Epithelial cell of proximal tubule (primary cell): ENCODE results near the gene CDK5RAP2. TPM values are rescaled to one million over a fixed set of nuclear protein-coding genes. Genes with fewer than 3 reads are reported as not detected.

Experiments used
- DNase-seq: peaks from one replicate; pipeline ENCODE4 v3.0.0-alpha.2; 2011; ENCODE audit warnings: low read depth
- H3K4me3 ChIP-seq: 2 replicates; pipeline ENCODE4 v1.5.1; 2011; ENCODE audit warnings: low read depth, mild to moderate bottlenecking, low read length
- CTCF ChIP-seq: conservative IDR thresholded peaks from 2 replicates; pipeline ENCODE4 v1.5.1; 2012; ENCODE audit warnings: low read depth, mild to moderate bottlenecking, low read length
- total RNA-seq: library from RNA; depleted of rRNA; stranded (reverse); fragments of >200 nt; gene quantifications from 2 replicates; pipeline ENCODE4 v1.2.3, GENCODE V29; 2015

CDK5RAP2 gene
- total RNA-seq, 1 donor from 2014 or later = 38.7 TPM

GRCh38 chr9:120587328-120587727 is 7.4 kb upstream of the CDK5RAP2 start:
- no peak for TF ChIP-seq CTCF
- DNase-seq = no peak
- H3K4me3 ChIP-seq = no peak overlapping the region

- DNase-seq = peak; percentile 44
- no peak for TF ChIP-seq CTCF
- H3K4me3 ChIP-seq = no peak overlapping the region
Observed at GRCh38 chr9:120583958-120584369, 4.0 kb upstream of the CDK5RAP2 start.

- no peak for DNase-seq
- TF ChIP-seq CTCF = no peak
Observed at GRCh38 chr9:120579139-120580050, 572 bp downstream of the CDK5RAP2 start.

GRCh38 chr9:120574473-120574872 is 5.5 kb downstream of the CDK5RAP2 start:
- DNase-seq = no peak
- H3K4me3 ChIP-seq = no peak overlapping the region
- no peak for TF ChIP-seq CTCF

More at GRCh38 chr9:120579139-120580050, 572 bp downstream of the CDK5RAP2 start:
- H3K4me3 ChIP-seq = peak overlapping the region; percentile 98

GRCh38 chr9:120572472-120572871 is 7.5 kb downstream of the CDK5RAP2 start:
- TF ChIP-seq CTCF = no peak
- DNase-seq = no peak
- H3K4me3 ChIP-seq = no peak overlapping the region

GRCh38 chr9:120571443-120572257 is 8.3 kb downstream of the CDK5RAP2 start:
- DNase-seq = no peak
- TF ChIP-seq CTCF = no peak
- H3K4me3 ChIP-seq = no peak overlapping the region
